HCT116 (cell line): Measurements from ENCODE around the gene SLC31A1.

Experiments
- EGR1 ChIP-seq: IDR thresholded peaks from 2 replicates; pipeline ENCODE4 v1.6.1; 2012; ENCODE audit warnings: low read depth
- RAD21 ChIP-seq: IDR thresholded peaks from 2 replicates; pipeline ENCODE4 v1.6.1; 2012; ENCODE audit warnings: low read depth, mild to moderate bottlenecking
- SIN3A ChIP-seq: IDR thresholded peaks from 2 replicates; pipeline ENCODE4 v1.6.1; 2012; ENCODE audit warnings: low read depth
- TF ChIP-seq, protein P1 (sequence below), 3 experiments: fragments of 200-600 bp in 1 of 3; sonication (generic) in 1 of 3; IDR thresholded peaks in 2 of 3; conservative IDR thresholded peaks in 1 of 3; 2 replicates each; pipeline ENCODE4 v1.5.1; 2012 to 2017; ENCODE audit warnings: low read depth in 2 of 3, low read length in 2 of 3, antibody characterized with exemption in 1 of 3, borderline replicate concordance in 1 of 3, control low read depth in 1 of 3, mild to moderate bottlenecking in 1 of 3, mixed read lengths in 1 of 3, mixed run types in 1 of 3, moderate library complexity in 1 of 3; ENCODE audit not compliant: insufficient read depth in 1 of 3
- TF ChIP-seq, protein P2 (sequence below): IDR thresholded peaks from 2 replicates; pipeline ENCODE4 v1.6.1; 2012

DNA sequence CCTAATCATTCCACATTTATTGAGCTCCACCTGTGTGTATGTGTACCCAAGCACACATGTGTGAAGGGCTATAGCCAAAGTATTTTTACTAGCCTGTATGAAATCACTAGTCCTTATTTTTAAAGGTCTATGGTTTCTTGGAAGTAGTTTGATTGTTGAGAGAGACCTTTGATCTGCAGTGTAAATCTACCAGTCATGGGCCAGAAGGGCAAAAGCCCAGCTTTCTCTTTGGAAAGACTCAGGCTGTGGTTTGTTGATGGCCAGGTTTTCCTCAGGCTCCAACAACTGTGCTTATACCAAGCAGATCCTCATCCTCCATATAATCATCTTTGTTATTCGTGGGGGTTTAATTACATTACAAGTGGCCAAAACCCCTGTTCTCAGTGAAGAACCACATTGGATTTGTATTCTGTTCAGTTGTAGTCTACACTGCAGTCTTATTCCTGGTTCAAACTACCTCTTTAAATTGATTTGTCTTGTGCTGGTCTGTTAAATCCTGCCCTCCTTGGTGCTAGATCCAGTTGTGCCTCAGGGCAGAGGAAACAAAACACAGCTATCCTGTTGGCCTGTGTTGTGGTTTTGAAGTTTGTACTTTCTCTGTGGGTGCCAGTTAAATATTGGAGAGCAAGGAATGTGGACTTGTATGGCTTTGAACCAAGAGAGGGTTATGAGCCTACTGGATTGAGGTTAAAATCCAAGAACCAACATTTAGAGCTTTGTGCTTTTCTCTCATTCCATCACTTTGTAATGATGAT, 40.8 kb downstream of the SLC31A1 start:
- TF ChIP-seq EGR1 (no peak), RAD21 (no peak), SIN3A (no peak)
- TF ChIP-seq, protein P1, sequence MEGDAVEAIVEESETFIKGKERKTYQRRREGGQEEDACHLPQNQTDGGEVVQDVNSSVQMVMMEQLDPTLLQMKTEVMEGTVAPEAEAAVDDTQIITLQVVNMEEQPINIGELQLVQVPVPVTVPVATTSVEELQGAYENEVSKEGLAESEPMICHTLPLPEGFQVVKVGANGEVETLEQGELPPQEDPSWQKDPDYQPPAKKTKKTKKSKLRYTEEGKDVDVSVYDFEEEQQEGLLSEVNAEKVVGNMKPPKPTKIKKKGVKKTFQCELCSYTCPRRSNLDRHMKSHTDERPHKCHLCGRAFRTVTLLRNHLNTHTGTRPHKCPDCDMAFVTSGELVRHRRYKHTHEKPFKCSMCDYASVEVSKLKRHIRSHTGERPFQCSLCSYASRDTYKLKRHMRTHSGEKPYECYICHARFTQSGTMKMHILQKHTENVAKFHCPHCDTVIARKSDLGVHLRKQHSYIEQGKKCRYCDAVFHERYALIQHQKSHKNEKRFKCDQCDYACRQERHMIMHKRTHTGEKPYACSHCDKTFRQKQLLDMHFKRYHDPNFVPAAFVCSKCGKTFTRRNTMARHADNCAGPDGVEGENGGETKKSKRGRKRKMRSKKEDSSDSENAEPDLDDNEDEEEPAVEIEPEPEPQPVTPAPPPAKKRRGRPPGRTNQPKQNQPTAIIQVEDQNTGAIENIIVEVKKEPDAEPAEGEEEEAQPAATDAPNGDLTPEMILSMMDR (IDR thresholded peaks at IDR 0.05 in 2 of 3, conservative IDR thresholded peaks at IDR 0.05 in 1 of 3; ENCODE audit: borderline replicate concordance in 1 of 3, insufficient read depth in 1 of 3, low read depth in 2 of 3, low read length in 2 of 3): no peak
- TF ChIP-seq, protein P2, sequence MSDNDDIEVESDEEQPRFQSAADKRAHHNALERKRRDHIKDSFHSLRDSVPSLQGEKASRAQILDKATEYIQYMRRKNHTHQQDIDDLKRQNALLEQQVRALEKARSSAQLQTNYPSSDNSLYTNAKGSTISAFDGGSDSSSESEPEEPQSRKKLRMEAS: no peak
